Mucosa of stomach (tissue), 1 donor: ENCODE results near the gene EEIG2.

Source experiments
- H3K27me3 ChIP-seq: one replicate; pipeline ENCODE4 v1.7.0; 2013; ENCODE audit warnings: mild to moderate bottlenecking, low read length; ENCODE audit not compliant: control insufficient read depth, insufficient read depth
- H3K36me3 ChIP-seq: one replicate; pipeline ENCODE4 v1.7.0; 2013; ENCODE audit warnings: low read length; ENCODE audit not compliant: control insufficient read depth, insufficient read depth
- H3K4me1 ChIP-seq: one replicate; pipeline ENCODE4 v1.7.0; 2013; ENCODE audit warnings: mild to moderate bottlenecking, low read length; ENCODE audit not compliant: control insufficient read depth, insufficient read depth
- H3K4me3 ChIP-seq: one replicate; pipeline ENCODE4 v1.7.0; 2013; ENCODE audit warnings: low read length
- H3K9ac ChIP-seq: one replicate; pipeline ENCODE4 v1.7.0; 2013; ENCODE audit warnings: mild to moderate bottlenecking, low read length, moderate library complexity
- H3K9me3 ChIP-seq: one replicate; pipeline ENCODE4 v1.7.0; 2013; ENCODE audit warnings: mild to moderate bottlenecking, low read length, moderate library complexity; ENCODE audit not compliant: control insufficient read depth
- donor health status: Pancreatic carcinoma.

EEIG2 gene

GRCh38 chr1:108554682-108555427 is 5.0 kb upstream of the EEIG2 start:
- Histone ChIP-seq H3K4me1 (peaks cover 3% of the 10 kb centered on the region), H3K36me3 (no peaks in the 10 kb centered on the region), H3K9ac (no peak overlapping the region), H3K4me3 (no peak overlapping the region), H3K9me3 (no peaks in the 10 kb centered on the region), H3K27me3 (no peaks in the 10 kb centered on the region)

GRCh38 chr1:108556066-108556465 is 3.8 kb upstream of the EEIG2 start:
- peaks cover 4% of the 10 kb centered on the region for H3K4me1 ChIP-seq

GRCh38 chr1:108556499-108556898 is 3.4 kb upstream of the EEIG2 start:
- Histone ChIP-seq H3K4me3 (no peak overlapping the region), H3K36me3 (no peaks in the 10 kb centered on the region), H3K4me1 (peaks cover 6% of the 10 kb centered on the region), H3K27me3 (no peaks in the 10 kb centered on the region), H3K9ac (no peak overlapping the region), H3K9me3 (no peaks in the 10 kb centered on the region)

More at GRCh38 chr1:108556066-108556465, 3.8 kb upstream of the EEIG2 start:
- H3K36me3 ChIP-seq, result no peaks in the 10 kb centered on the region
- H3K4me3 ChIP-seq, result no peak overlapping the region
- no peaks in the 10 kb centered on the region for H3K9me3 ChIP-seq
- no peak overlapping the region for H3K9ac ChIP-seq
- no peaks in the 10 kb centered on the region for H3K27me3 ChIP-seq

GRCh38 chr1:108557296-108557695 is 2.6 kb upstream of the EEIG2 start:
- Histone ChIP-seq H3K9me3 (no peaks in the 10 kb centered on the region), H3K9ac (no peak overlapping the region), H3K36me3 (no peaks in the 10 kb centered on the region), H3K4me3 (no peak overlapping the region), H3K4me1 (peaks cover 14% of the 10 kb centered on the region), H3K27me3 (no peaks in the 10 kb centered on the region)

- H3K4me1 ChIP-seq, result peaks cover 22% of the 10 kb centered on the region
- H3K4me3 ChIP-seq, result peak overlapping the region; percentile 44
- H3K9me3 ChIP-seq, result no peaks in the 10 kb centered on the region
- no peaks in the 10 kb centered on the region for H3K27me3 ChIP-seq
- peak overlapping the region; percentile 63 for H3K9ac ChIP-seq
- H3K36me3 ChIP-seq, result no peaks in the 10 kb centered on the region
Observed at GRCh38 chr1:108560189-108560873, 431 bp downstream of the EEIG2 start.

- H3K9me3 ChIP-seq, result no peaks in the 10 kb centered on the region
- H3K4me3 ChIP-seq, result peak overlapping the region; percentile 44
- no peaks in the 10 kb centered on the region for H3K27me3 ChIP-seq
- peaks cover 22% of the 10 kb centered on the region for H3K4me1 ChIP-seq
- peak overlapping the region; percentile 63 for H3K9ac ChIP-seq
- H3K36me3 ChIP-seq, result no peaks in the 10 kb centered on the region
Observed at GRCh38 chr1:108560874-108561459, 1.1 kb downstream of the EEIG2 start.

- H3K27me3 ChIP-seq, result no peaks in the 10 kb centered on the region
- H3K9me3 ChIP-seq, result no peaks in the 10 kb centered on the region
- H3K36me3 ChIP-seq, result no peaks in the 10 kb centered on the region
- peaks cover 22% of the 10 kb centered on the region for H3K4me1 ChIP-seq
- no peak overlapping the region for H3K4me3 ChIP-seq
- H3K9ac ChIP-seq, result no peak overlapping the region
Observed at GRCh38 chr1:108561689-108562326, 1.9 kb downstream of the EEIG2 start.

- Histone ChIP-seq H3K36me3 (no peaks in the 10 kb centered on the region), H3K9ac (no peak overlapping the region), H3K4me1 (peaks cover 22% of the 10 kb centered on the region), H3K27me3 (no peaks in the 10 kb centered on the region), H3K9me3 (no peaks in the 10 kb centered on the region), H3K4me3 (no peak overlapping the region)
Observed at GRCh38 chr1:108563808-108564207, 3.9 kb downstream of the EEIG2 start.

GRCh38 chr1:108565081-108565480 is 5.2 kb downstream of the EEIG2 start:
- H3K9me3 ChIP-seq, result no peaks in the 10 kb centered on the region
- H3K4me3 ChIP-seq, result no peak overlapping the region
- H3K36me3 ChIP-seq, result no peaks in the 10 kb centered on the region
- H3K9ac ChIP-seq, result no peak overlapping the region
- H3K4me1 ChIP-seq, result peaks cover 22% of the 10 kb centered on the region
- H3K27me3 ChIP-seq, result no peaks in the 10 kb centered on the region

- peaks cover 22% of the 10 kb centered on the region for H3K4me1 ChIP-seq
- no peaks in the 10 kb centered on the region for H3K36me3 ChIP-seq
- no peak overlapping the region for H3K9ac ChIP-seq
Observed at GRCh38 chr1:108565512-108565911, 5.6 kb downstream of the EEIG2 start.

GRCh38 chr1:108568589-108568988 is 8.7 kb downstream of the EEIG2 start:
- H3K4me1 ChIP-seq, result peaks cover 7% of the 10 kb centered on the region
- no peaks in the 10 kb centered on the region for H3K36me3 ChIP-seq
- H3K9ac ChIP-seq, result no peak overlapping the region
- H3K9me3 ChIP-seq, result no peaks in the 10 kb centered on the region
- H3K4me3 ChIP-seq, result no peak overlapping the region
- H3K27me3 ChIP-seq, result no peaks in the 10 kb centered on the region

More at GRCh38 chr1:108565512-108565911, 5.6 kb downstream of the EEIG2 start:
- Histone ChIP-seq H3K9me3 (no peaks in the 10 kb centered on the region), H3K27me3 (no peaks in the 10 kb centered on the region), H3K4me3 (no peak overlapping the region)
